GM18858 (cell line): Measurements from ENCODE around the gene MPHOSPH6.
"Not testable (repeated sequence)": the region's sequence is repeated elsewhere in the genome, so short reads cannot be mapped to it uniquely, and the experiment has no call there.

Experiments
- ATAC-seq: cut with Tn5 transposase; IDR thresholded peaks from one replicate; pipeline ENCODE4 v1.9.1; 2021; ENCODE audit not compliant: unreplicated experiment

The MPHOSPH6 gene

GRCh38 chr16:82124651-82125050 lies 45.4 kb downstream of the MPHOSPH6 start:
- no peak for ATAC-seq

GRCh38 chr16:82119405-82119804 lies 50.6 kb downstream of the MPHOSPH6 start:
- ATAC-seq, result no peak

- no peak for ATAC-seq
These were observed 51.3 kb downstream of the MPHOSPH6 start for GRCh38 chr16:82118749-82119148.

GRCh38 chr16:82116535-82116934 lies 53.5 kb downstream of the MPHOSPH6 start:
- no peak for ATAC-seq

GRCh38 chr16:82113741-82114140 lies 56.3 kb downstream of the MPHOSPH6 start:
- ATAC-seq, result no peak

GRCh38 chr16:82111944-82112343 lies 58.1 kb downstream of the MPHOSPH6 start:
- ATAC-seq, result no peak

GRCh38 chr16:82109266-82109665 lies 60.8 kb downstream of the MPHOSPH6 start:
- not testable (repeated sequence) for ATAC-seq

- no peak for ATAC-seq
These were observed 61.2 kb downstream of the MPHOSPH6 start for GRCh38 chr16:82108774-82109173.

GRCh38 chr16:82108100-82108499 lies 61.9 kb downstream of the MPHOSPH6 start:
- ATAC-seq, result no peak

- ATAC-seq, result no peak
These were observed 64.9 kb downstream of the MPHOSPH6 start for GRCh38 chr16:82105107-82105506.
